ENCODE results near the gene PSME3IP1. TPM values are rescaled to one million over a fixed set of nuclear protein-coding genes. Genes with fewer than 3 reads are reported as not detected.

The PSME3IP1 gene
- total RNA-seq (10 to 100 TPM; 27.9 to 39.2 (median 29.7) TPM), polyA plus RNA-seq (10 to 100 TPM; 38.5 to 63.3 TPM)

- no peak for TF ChIP-seq CTCF (IDR thresholded peaks at IDR 0.05)
- intact Hi-C loops (cut with DNase I), result no loop called here
- H3K4me1 ChIP-seq, result peaks cover 6 to 14% (median 11%) of the 10 kb centered on the region in 3 donors
- peak; percentile 91 to 99 (median 98) for DNase-seq
- WGBS, 2 donors, result 0% methylated on average over 49 to 64 of the region's 64 CpGs
- peak within 1 kb of the TSS; percentile 77 to 95 (median 90) for H3K27ac ChIP-seq
- peak; percentile 89 to 95 (median 92) for ATAC-seq
- no peaks in the 10 kb centered on the region for H3K36me3 ChIP-seq
- peak within 1 kb of the TSS; percentile 81 to 95 (median 89) for H3K4me3 ChIP-seq
- no peaks in the 10 kb centered on the region for H3K27me3 ChIP-seq
- no peaks in the 10 kb centered on the region for H3K9me3 ChIP-seq
- peak; percentile 98 for FAIRE-seq
These were observed at the start of gene PSME3IP1, which contains the start of gene RSPRY1 for GRCh38 chr16:57185945-57186871. Gene PSME3IP1, minus strand, starts transcription at chr16:57186039. Its CDS starts 12,185 bp downstream, at chr16:57173854. Gene RSPRY1, plus strand, starts transcription at chr16:57186329. Its CDS starts 18,330 bp downstream, at chr16:57204659.

- Histone ChIP-seq H3K4me1 (peaks cover 0 to 20% (median 9%) of the 10 kb centered on the region in 3 donors), H3K4me3 (no peak overlapping the region), H3K27me3 (no peaks in the 10 kb centered on the region), H3K27ac (peak overlapping the region in 2 of 4 donors; percentile 41 to 51), H3K9me3 (no peaks in the 10 kb centered on the region), H3K36me3 (peaks cover 3 to 53% (median 31%) of the 10 kb centered on the region in 3 donors)
- intact Hi-C loops (cut with DNase I), result no loop called here
- TF ChIP-seq CTCF (IDR thresholded peaks at IDR 0.05), result no peak
- DNase-seq (no peak), ATAC-seq (peak; percentile 74 to 88 (median 84)), FAIRE-seq (no peak)
- WGBS, 2 donors, result 50% methylated on average over 8 of the region's 8 CpGs
These were observed 49.5 kb upstream of the PSME3IP1 start for GRCh38 chr16:57235128-57236021.

- H3K27me3 ChIP-seq, result no peaks in the 10 kb centered on the region
- ATAC-seq (no peak), FAIRE-seq (no peak)
These were observed 48.9 kb upstream of the PSME3IP1 start for GRCh38 chr16:57234707-57235092.

More at GRCh38 chr16:57234707-57235092, 48.9 kb upstream of the PSME3IP1 start:
- DNase-seq, result no peak
- intact Hi-C loops (cut with DNase I), result no loop called here
- H3K4me1 ChIP-seq, result peaks cover 0 to 20% (median 9%) of the 10 kb centered on the region in 3 donors
- TF ChIP-seq CTCF (IDR thresholded peaks at IDR 0.05), result no peak
- no peak overlapping the region for H3K4me3 ChIP-seq
- H3K9me3 ChIP-seq, result no peaks in the 10 kb centered on the region
- H3K36me3 ChIP-seq, result peaks cover 3 to 57% (median 31%) of the 10 kb centered on the region in 3 donors
- peak overlapping the region in 2 of 4 donors; percentile 41 to 51 for H3K27ac ChIP-seq
